GM12878 (cell line): ENCODE results near the gene EHD4. TPM values are rescaled to one million over a fixed set of nuclear protein-coding genes. Genes with fewer than 3 reads are reported as not detected.

ENCODE experiments used
- ATAC-seq: fragments of 200-7000 bp; cut with Tn5 transposase; 3 replicates; pipeline ENCODE4 v1.9.1; 2020; ENCODE audit warnings: mild to moderate bottlenecking, moderate library complexity
- BruUV-seq: library from RNA; stranded (reverse); fragments of 400-500 nt; replicated peaks from 2 replicates; lab custom pipeline; 2021; lab: Mats Ljungman, UMichigan
- CTCF ChIA-PET: fragments of 300-600 bp; sonication (Branson Sonifier 250); formaldehyde crosslinking; extraction: SDS; loops from one replicate; lab custom pipeline; 2021; ENCODE audit warnings: inconsistent platforms; lab: Yijun Ruan, JAX
- POLR2A ChIA-PET: fragments of 350-600 bp; formaldehyde crosslinking; extraction: SDS; loops from one replicate; lab custom pipeline; 2021; ENCODE audit warnings: inconsistent platforms; lab: Charles Lee
- RAD21 ChIA-PET: fragments of 300-600 bp; sonication (Branson Sonifier 250); formaldehyde crosslinking; loops from one replicate; lab custom pipeline; 2023; ENCODE audit warnings: antibody characterized with exemption; ENCODE audit not compliant: unreplicated experiment; lab: Charles Lee
- SMC1A ChIA-PET: fragments of 300-600 bp; sonication (Branson Sonifier 250); formaldehyde crosslinking; loops from one replicate; lab custom pipeline; 2023; ENCODE audit not compliant: unreplicated experiment, uncharacterized antibody; lab: Charles Lee
- DNase-seq: peaks from one replicate; pipeline ENCODE4 v3.0.0-alpha.2; 2011; ENCODE audit warnings: low read depth, low spot score
- FAIRE-seq: peaks from 3 replicates; lab custom pipeline; 2011; peaks lifted over from hg19 to GRCh38; lab: Jason Lieb, UNC
- H2AFZ ChIP-seq: 2 replicates; pipeline ENCODE4 v1.6.0; 2011; ENCODE audit warnings: low read depth, low read length, control low read depth; ENCODE audit not compliant: control insufficient read depth
- H3K27ac ChIP-seq: 2 replicates; pipeline ENCODE4 v1.5.1; 2011; ENCODE audit warnings: control low read depth; ENCODE audit not compliant: control insufficient read depth, insufficient read depth
- H3K27me3 ChIP-seq, 2 experiments: replicated peaks in 1 of 2; 2 replicates each; pipeline versions ENCODE4 v1.6.0 to v1.6.1; 2011; ENCODE audit warnings: low read length in 1 of 2; ENCODE audit not compliant: control insufficient read depth in 2 of 2, insufficient read depth in 2 of 2
- H3K36me3 ChIP-seq, 2 experiments: 2 replicates each; pipeline ENCODE4 v1.5.1; 2011; ENCODE audit warnings: low read length in 1 of 2; ENCODE audit not compliant: control insufficient read depth in 2 of 2, insufficient read depth in 2 of 2
- H3K4me1 ChIP-seq: 2 replicates; pipeline ENCODE4 v1.6.1; 2011; ENCODE audit warnings: mild to moderate bottlenecking, low read length, moderate library complexity, mixed read lengths; ENCODE audit not compliant: control insufficient read depth, insufficient read depth
- H3K4me2 ChIP-seq: 2 replicates; pipeline ENCODE4 v1.6.0; 2011; ENCODE audit warnings: control low read depth; ENCODE audit not compliant: control insufficient read depth, insufficient read depth
- H3K4me3 ChIP-seq: fragments of 200-600 bp; sonication (generic); 2 replicates; pipeline ENCODE4 v1.5.1; 2016
- H3K79me2 ChIP-seq: 2 replicates; pipeline ENCODE4 v1.6.0; 2011; ENCODE audit warnings: low read length; ENCODE audit not compliant: control insufficient read depth, insufficient read depth
- H3K9ac ChIP-seq: 2 replicates; pipeline ENCODE4 v1.8.0; 2011; ENCODE audit warnings: low read length, control low read depth, mixed read lengths; ENCODE audit not compliant: control insufficient read depth, insufficient read depth
- H3K9me3 ChIP-seq: replicated peaks from 3 replicates; pipeline ENCODE4 v1.5.1; 2011; ENCODE audit warnings: mild to moderate bottlenecking, low read length; ENCODE audit not compliant: control insufficient read depth, insufficient read depth
- H4K20me1 ChIP-seq: 2 replicates; pipeline ENCODE4 v1.6.0; 2011; ENCODE audit not compliant: control insufficient read depth, insufficient read depth
- CHD2 ChIP-seq: IDR thresholded peaks from 2 replicates; pipeline ENCODE4 v1.6.1; 2011; ENCODE audit warnings: low read depth, low read length, improper control_type of control experiment, borderline replicate concordance
- KAT2A ChIP-seq: conservative IDR thresholded peaks from 2 replicates; pipeline ENCODE4 v1.6.1; 2011; ENCODE audit warnings: low read depth, low read length; ENCODE audit not compliant: control insufficient read depth
- NR2C2 ChIP-seq: IDR thresholded peaks from 2 replicates; pipeline ENCODE4 v1.6.1; 2011; ENCODE audit warnings: borderline replicate concordance, low read depth; ENCODE audit not compliant: control insufficient read depth, insufficient read length
- PAX5 ChIP-seq: IDR thresholded peaks from 2 replicates; pipeline ENCODE4 v1.6.1; 2011; ENCODE audit warnings: low read depth, low read length, borderline replicate concordance
- PRDM15 ChIP-seq: fragments of 450-650 bp; formaldehyde crosslinking; IDR thresholded peaks from 2 replicates; pipeline ENCODE4 v1.4.0; 2020; ENCODE audit warnings: mild to moderate bottlenecking, moderate library complexity
- RAD51 ChIP-seq: fragments of 450-650 bp; IDR thresholded peaks from 2 replicates; pipeline ENCODE4 v1.6.1; 2016; ENCODE audit warnings: moderate library complexity, mild to moderate bottlenecking, inconsistent platforms
- RELA ChIP-seq: fragments of 450-650 bp; IDR thresholded peaks from 2 replicates; pipeline ENCODE4 v1.8.0; 2014; ENCODE audit warnings: borderline replicate concordance; ENCODE audit not compliant: partially characterized antibody
- STAT3 ChIP-seq: IDR thresholded peaks from 2 replicates; pipeline ENCODE4 v1.6.1; 2011; ENCODE audit warnings: low read depth, low read length, improper control_type of control experiment
- SUZ12 ChIP-seq: fragments of 200-600 bp; sonication (generic); IDR thresholded peaks from one replicate; pipeline ENCODE4 v1.6.1; 2018; ENCODE audit warnings: antibody characterized with exemption, mild to moderate bottlenecking; ENCODE audit not compliant: unreplicated experiment
- ZBTB4 ChIP-seq: fragments of 450-650 bp; formaldehyde crosslinking; IDR thresholded peaks from 2 replicates; pipeline ENCODE4 v1.4.0; 2022; ENCODE audit warnings: mild to moderate bottlenecking, moderate library complexity
- ZNF384 ChIP-seq: IDR thresholded peaks from 2 replicates; pipeline ENCODE4 v1.6.1; 2012; ENCODE audit warnings: low read depth, mild to moderate bottlenecking, low read length, improper control_type of control experiment, borderline replicate concordance
- ZSCAN29 ChIP-seq: fragments of 450-650 bp; IDR thresholded peaks from 2 replicates; pipeline ENCODE4 v1.6.1; 2017; ENCODE audit warnings: mild to moderate bottlenecking, moderate library complexity
- WGBS: methylation state at CpG from one replicate; pipeline ENCODE4 v1.1.6; 2016; ENCODE audit warnings: low lambda C conversion rate; ENCODE audit not compliant: insufficient replicate concordance, insufficient coverage; ENCODE audit errors: missing lambda C conversion rate; 5-methylcytosine and 5-hydroxymethylcytosine counted together
- in situ Hi-C: fragments of 300-500 bp; cut with MboI; formaldehyde crosslinking; loops from 9 replicates; pipeline ENCODE4 v1.14.3; 2018; ENCODE audit warnings: mixed read lengths
- intact Hi-C: fragments of 100-400 bp; cut with micrococcal nuclease; formaldehyde crosslinking; loops from one replicate; pipeline ENCODE4 v1.14.2; 2022; ENCODE audit not compliant: unreplicated experiment
- polyA plus RNA-seq, 11 experiments: library from polyadenylated mRNA; depleted of rRNA in 4 of 11; unstranded in 6 of 11; stranded (reverse) in 5 of 11; fragments of >200 nt; fragmentation: Nextera tagmentation in 4 of 11; fragmentation: Illumina TruSeq in 1 of 11; extraction: Ambion mirVana in 4 of 11; extraction: Trizol in 1 of 11; gene quantifications; 1 replicate in 1 of 11; 2 replicates in 10 of 11; pipeline versions ENCODE4 v1.2.1 to v1.2.3, GENCODE V29; 2011 to 2016; ENCODE audit warnings: inconsistent platforms in 2 of 11, missing spikeins in 2 of 11, low read depth in 1 of 11
- total RNA-seq, 4 experiments: library from RNA; depleted of rRNA in 3 of 4; stranded (reverse); fragments of >200 nt in 3 of 4; fragmentation: Illumina TruSeq in 1 of 4; extraction: Trizol in 1 of 4; gene quantifications; 2 replicates each; pipeline versions ENCODE4 v1.2.1 to v1.2.3, GENCODE V29; 2013 to 2021

EHD4 gene
- total and polyA plus RNA-seq, 10 of the 15 experiments (the other 5 are each of a cell fraction or from before 2014, with no cell fraction given), result 4.2 to 62.9 (median 44.7) TPM

DNA sequence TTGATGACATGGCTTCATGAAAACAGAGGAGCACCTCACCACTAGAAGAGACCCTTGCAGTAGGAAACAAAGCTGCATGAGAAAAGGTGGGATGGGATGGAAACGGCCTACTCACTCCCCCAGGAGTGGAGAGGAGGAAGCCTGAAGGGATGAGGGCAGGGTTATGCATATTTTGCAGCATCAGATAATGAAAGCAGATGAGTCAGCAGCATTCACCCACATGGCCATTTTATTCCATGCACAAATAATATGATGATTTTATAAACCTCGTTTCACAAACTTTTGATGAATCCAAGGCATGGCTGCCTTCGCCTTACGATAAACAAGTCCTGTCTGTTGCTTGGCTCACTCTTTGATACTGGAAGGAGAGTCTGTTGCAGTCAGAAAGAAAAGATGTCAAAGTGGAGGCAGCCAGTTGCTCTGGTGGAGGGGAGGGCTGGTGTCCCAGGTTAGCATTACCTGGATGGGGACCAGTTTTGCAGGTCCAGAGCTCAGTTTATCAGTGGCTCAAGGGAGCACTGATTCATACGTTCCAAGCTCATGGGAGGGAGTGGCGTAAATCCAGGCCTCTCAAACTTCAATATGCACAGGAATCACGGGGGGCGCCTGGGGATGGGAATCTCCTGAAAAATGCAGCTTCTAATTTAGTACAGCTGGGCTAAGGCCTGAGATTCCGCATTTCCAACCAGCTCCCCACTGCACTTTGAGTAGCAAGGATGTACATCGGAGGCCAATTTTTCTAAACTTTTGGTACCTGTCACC, 9.2 kb upstream of the EHD4 start (continued):
- no peak for TF ChIP-seq ZBTB4

DNA sequence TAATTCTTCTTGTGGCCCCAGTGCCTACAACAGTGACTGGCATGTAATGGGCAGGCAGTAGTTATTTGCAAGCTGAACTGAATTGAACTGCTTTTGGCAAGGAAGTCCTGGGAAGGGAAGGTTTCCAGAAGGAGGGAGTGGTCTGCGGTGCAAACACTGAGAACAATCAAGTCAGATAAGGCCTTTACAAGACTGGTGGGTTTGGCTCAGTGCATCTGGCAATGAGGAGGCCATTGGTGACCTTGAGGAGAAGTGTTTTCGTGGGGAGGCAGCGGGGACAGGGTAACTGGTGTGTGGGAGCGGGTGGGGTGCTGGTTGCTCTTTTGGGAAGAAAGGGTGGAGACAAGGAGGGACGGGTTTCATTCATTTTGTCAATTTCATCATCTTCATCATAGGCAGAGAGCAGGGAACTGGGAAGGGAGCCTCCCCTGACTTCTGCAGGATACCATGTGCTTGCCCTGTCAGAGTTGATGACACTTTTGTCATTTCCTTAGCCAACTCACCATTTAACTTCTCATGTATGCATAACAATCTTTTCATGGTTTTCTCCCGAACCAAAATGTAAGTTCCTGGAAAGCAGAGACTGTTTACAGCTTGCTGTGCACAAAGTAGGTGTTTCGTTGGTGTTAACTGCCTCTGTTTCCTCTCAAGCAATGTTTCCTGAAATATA, 8.4 kb upstream of the EHD4 start:
- no peak for FAIRE-seq
- no peak for ATAC-seq
- Histone ChIP-seq H3K79me2 (no peaks in the 10 kb centered on the region), H3K4me1 (no peaks in the 10 kb centered on the region), H3K9ac (no peak overlapping the region), H3K27me3 (peaks cover 0 to 2% of the 10 kb centered on the region in 2 experiments; a peak in 2 of 4 replicates), H2AFZ (no peak overlapping the region), H3K9me3 (no peaks in the 10 kb centered on the region), H3K36me3 (no peaks in the 10 kb centered on the region), H3K4me2 (no peak overlapping the region), H4K20me1 (no peaks in the 10 kb centered on the region), H3K4me3 (no peak overlapping the region), H3K27ac (no peak overlapping the region)
- ChIA-PET RAD21 (no interaction called here), CTCF (interaction anchor here (1.1 to 3.3 kb wide), 3 partner anchors 8 to 76 kb away, joined by 3 to 19 read pairs (median 3); partner anchors contain the start of gene EHD4), SMC1A (interaction anchor here (1.1 to 1.9 kb wide), 2 partner anchors 8 to 16 kb away, joined by 3 to 7 read pairs; no protein-coding TSS in a partner anchor), POLR2A (interaction anchor here (0.9 kb wide), 1 partner anchor 8 kb away, joined by 5 read pairs; the partner anchor contains the start of gene EHD4)
- no TSS peak for BruUV-seq
- intact Hi-C loops, result no loop called here
- DNase-seq, result no peak
- WGBS, result 44% methylated on average over 7 of the region's 7 CpGs
- TF ChIP-seq PAX5, result no peak
- TF ChIP-seq RELA, result no peak
- no peak for TF ChIP-seq ZNF384
- TF ChIP-seq SUZ12, result no peak
- TF ChIP-seq CHD2, result no peak
- no peak for TF ChIP-seq KAT2A
- no peak for TF ChIP-seq ZSCAN29
- no peak for TF ChIP-seq NR2C2
- no peak for TF ChIP-seq PRDM15 (CRISPR knock-in tag)
- no peak for TF ChIP-seq RAD51
- no peak for TF ChIP-seq STAT3
- in situ Hi-C loops, result no loop called here
